GM12874 (cell line): Measurements from ENCODE around the gene DBF4.

Source experiments
- CTCF ChIP-seq: IDR thresholded peaks from 2 replicates; pipeline ENCODE4 v1.5.1; 2011; ENCODE audit warnings: low read depth, mild to moderate bottlenecking, control low read depth, low read length, moderate library complexity; ENCODE audit not compliant: insufficient read depth

DBF4 gene

GRCh38 chr7:87912121-87912520 lies 35.8 kb downstream of the DBF4 start:
- no peak for TF ChIP-seq CTCF

- TF ChIP-seq CTCF = no peak
Observed at GRCh38 chr7:87918740-87919139, 42.4 kb downstream of the DBF4 start.

GRCh38 chr7:87919875-87920274 lies 43.6 kb downstream of the DBF4 start:
- no peak for TF ChIP-seq CTCF

GRCh38 chr7:87920578-87920977 lies 44.3 kb downstream of the DBF4 start:
- no peak for TF ChIP-seq CTCF

- peak; percentile 43 for TF ChIP-seq CTCF
Observed at GRCh38 chr7:87926581-87927461, 50.5 kb downstream of the DBF4 start.

GRCh38 chr7:87933605-87933952 lies 57.3 kb downstream of the DBF4 start:
- TF ChIP-seq CTCF = no peak

GRCh38 chr7:87933953-87934698 lies 57.8 kb downstream of the DBF4 start, which contains the start of gene ADAM22:
ADAM22 (plus strand) TSS chr7:87934251; CDS start chr7:87934466, 215 bp downstream.
- TF ChIP-seq CTCF = peak; percentile 12; the same call in 1 of the 2 replicates
